Fibroblast of lung (primary cell): ENCODE measurements around the gene EXOSC3. TPM values are rescaled to one million over a fixed set of nuclear protein-coding genes. Genes with fewer than 3 reads are reported as not detected.

ENCODE experiments used
- DNase-seq, 2 donors: peaks; one replicate each; pipeline versions ENCODE4 v3.0.0 to v3.0.0-alpha.2; 2010; ENCODE audit warnings: low read depth in 2 of 2
- H2AFZ ChIP-seq: 2 replicates; pipeline ENCODE4 v1.5.1; 2012; ENCODE audit warnings: low read length, control low read depth, inconsistent platforms
- H3K27ac ChIP-seq: 2 replicates; pipeline ENCODE4 v1.5.1; 2011; ENCODE audit warnings: low read length, control low read depth; ENCODE audit not compliant: insufficient read depth
- H3K27me3 ChIP-seq: 2 replicates; pipeline ENCODE4 v1.5.1; 2011; ENCODE audit warnings: mild to moderate bottlenecking, low read length; ENCODE audit not compliant: control insufficient read depth, insufficient read depth
- H3K36me3 ChIP-seq: 2 replicates; pipeline ENCODE4 v1.5.1; 2011; ENCODE audit warnings: low read length; ENCODE audit not compliant: control insufficient read depth, insufficient read depth
- H3K4me1 ChIP-seq: 2 replicates; pipeline ENCODE4 v1.5.1; 2011; ENCODE audit warnings: low read length; ENCODE audit not compliant: control insufficient read depth, insufficient read depth; ENCODE audit errors: extremely low read depth
- H3K4me2 ChIP-seq: 2 replicates; pipeline ENCODE4 v1.5.1; 2011; ENCODE audit warnings: low read length, control low read depth; ENCODE audit not compliant: insufficient read depth; ENCODE audit errors: extremely low read depth
- H3K4me3 ChIP-seq, 4 experiments: fragments of 200-600 bp in 1 of 4; sonication (generic) in 1 of 4; replicated peaks in 1 of 4; 2 replicates each; pipeline ENCODE4 v1.5.1; 2011 to 2016; ENCODE audit warnings: low read length in 4 of 4, low read depth in 3 of 4, mild to moderate bottlenecking in 3 of 4, control low read depth in 2 of 4, inconsistent platforms in 1 of 4, mixed read lengths in 1 of 4; ENCODE audit not compliant: insufficient read depth in 1 of 4; ENCODE audit errors: control extremely low read depth in 1 of 4
- H3K79me2 ChIP-seq: 2 replicates; pipeline ENCODE4 v1.5.1; 2012; ENCODE audit warnings: mild to moderate bottlenecking, low read length, inconsistent platforms; ENCODE audit not compliant: control insufficient read depth, insufficient read depth
- H3K9ac ChIP-seq: 2 replicates; pipeline ENCODE4 v1.5.1; 2011; ENCODE audit warnings: mild to moderate bottlenecking, low read length, control low read depth; ENCODE audit not compliant: insufficient read depth
- H3K9me3 ChIP-seq: 2 replicates; pipeline ENCODE4 v1.5.1; 2012; ENCODE audit warnings: low read depth, low read length; ENCODE audit not compliant: control insufficient read depth, insufficient read depth
- H4K20me1 ChIP-seq: 2 replicates; pipeline ENCODE4 v1.5.1; 2011; ENCODE audit warnings: low read length; ENCODE audit not compliant: control insufficient read depth, insufficient read depth; ENCODE audit errors: extremely low read depth
- EZH2 ChIP-seq: IDR thresholded peaks from 2 replicates; pipeline ENCODE4 v1.5.1; 2012; ENCODE audit warnings: low read length, control low read depth, mild to moderate bottlenecking; ENCODE audit errors: missing control alignments
- polyA plus RNA-seq, 2 donors: library from polyadenylated mRNA; depleted of rRNA in 1 of 2; stranded (reverse) in 1 of 2; unstranded in 1 of 2; fragments of >200 nt; gene quantifications; 2 replicates each; pipeline ENCODE4 v1.2.1, GENCODE V29; 2011 to 2012; ENCODE audit warnings: missing spikeins in 1 of 2
- total RNA-seq: library from RNA; depleted of rRNA; stranded (reverse); fragments of >200 nt; gene quantifications from 2 replicates; pipeline ENCODE4 v1.2.1, GENCODE V29; 2014
- TF ChIP-seq, protein P1 (sequence below), 2 donors: IDR thresholded peaks in 1 of 2; conservative IDR thresholded peaks in 1 of 2; 1 replicate in 1 of 2; 2 replicates in 1 of 2; pipeline ENCODE4 v1.5.1; 2011 to 2012; ENCODE audit warnings: low read length in 2 of 2, control low read depth in 1 of 2, inconsistent platforms in 1 of 2, low read depth in 1 of 2, mild to moderate bottlenecking in 1 of 2

EXOSC3 gene
- total and polyA plus RNA-seq, 2 donors (not counting 1 experiment from before 2014, with no cell fraction given), result 19.0 to 34.0 TPM

DNA sequence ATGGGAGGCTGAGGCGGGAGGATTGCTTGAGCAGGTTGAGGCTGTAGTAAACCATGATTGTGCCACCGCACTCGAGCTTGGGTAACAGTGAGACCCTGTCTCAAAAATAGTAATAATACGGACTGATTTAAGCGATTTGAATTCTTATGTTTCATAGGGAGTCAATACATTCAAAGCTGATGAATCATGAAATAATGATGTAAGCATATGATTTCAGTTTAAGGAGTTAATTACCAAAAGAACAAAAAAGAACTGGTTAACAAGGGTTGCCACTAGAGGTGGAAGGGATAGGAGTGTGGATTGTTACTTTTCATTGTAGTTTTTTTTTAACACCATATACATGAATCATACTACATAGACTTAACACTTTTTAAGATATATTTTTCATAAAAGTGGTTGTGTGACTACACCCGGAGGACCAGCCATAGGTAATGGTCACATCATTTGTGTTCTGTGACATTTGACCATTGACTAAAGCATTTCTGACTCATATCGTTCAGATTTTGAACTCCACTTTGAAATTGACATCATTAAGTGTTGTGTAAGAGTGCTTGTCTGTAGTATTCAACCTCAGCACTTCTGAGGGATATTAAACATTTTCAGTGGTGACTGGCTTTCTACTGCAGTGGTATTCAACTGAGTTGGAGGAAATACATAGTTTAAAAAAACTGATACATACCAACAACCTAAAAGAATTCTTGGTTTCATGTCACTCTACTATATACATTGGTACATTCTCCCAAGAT is 24.3 kb downstream of the EXOSC3 start:
- Histone ChIP-seq H3K4me2 (peak overlapping the region; percentile 29), H3K79me2 (no peaks in the 10 kb centered on the region), H3K9me3 (no peaks in the 10 kb centered on the region), H3K9ac (no peak overlapping the region), H3K4me1 (peaks cover 13% of the 10 kb centered on the region), H3K27ac (peak overlapping the region; percentile 57), H3K36me3 (peaks cover 2% of the 10 kb centered on the region), H2AFZ (no peak overlapping the region), H3K4me3 (no peak overlapping the region), H3K27me3 (no peaks in the 10 kb centered on the region), H4K20me1 (no peaks in the 10 kb centered on the region)
- peak; percentile 71 to 80 for DNase-seq
- TF ChIP-seq EZH2, result no peak
- TF ChIP-seq, protein P1, sequence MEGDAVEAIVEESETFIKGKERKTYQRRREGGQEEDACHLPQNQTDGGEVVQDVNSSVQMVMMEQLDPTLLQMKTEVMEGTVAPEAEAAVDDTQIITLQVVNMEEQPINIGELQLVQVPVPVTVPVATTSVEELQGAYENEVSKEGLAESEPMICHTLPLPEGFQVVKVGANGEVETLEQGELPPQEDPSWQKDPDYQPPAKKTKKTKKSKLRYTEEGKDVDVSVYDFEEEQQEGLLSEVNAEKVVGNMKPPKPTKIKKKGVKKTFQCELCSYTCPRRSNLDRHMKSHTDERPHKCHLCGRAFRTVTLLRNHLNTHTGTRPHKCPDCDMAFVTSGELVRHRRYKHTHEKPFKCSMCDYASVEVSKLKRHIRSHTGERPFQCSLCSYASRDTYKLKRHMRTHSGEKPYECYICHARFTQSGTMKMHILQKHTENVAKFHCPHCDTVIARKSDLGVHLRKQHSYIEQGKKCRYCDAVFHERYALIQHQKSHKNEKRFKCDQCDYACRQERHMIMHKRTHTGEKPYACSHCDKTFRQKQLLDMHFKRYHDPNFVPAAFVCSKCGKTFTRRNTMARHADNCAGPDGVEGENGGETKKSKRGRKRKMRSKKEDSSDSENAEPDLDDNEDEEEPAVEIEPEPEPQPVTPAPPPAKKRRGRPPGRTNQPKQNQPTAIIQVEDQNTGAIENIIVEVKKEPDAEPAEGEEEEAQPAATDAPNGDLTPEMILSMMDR (conservative IDR thresholded peaks at IDR 0.05 in 1 of 2, IDR thresholded peaks at IDR 0.05 in 1 of 2; ENCODE audit: low read depth in 1 of 2, low read length in 2 of 2), result no peak

DNA sequence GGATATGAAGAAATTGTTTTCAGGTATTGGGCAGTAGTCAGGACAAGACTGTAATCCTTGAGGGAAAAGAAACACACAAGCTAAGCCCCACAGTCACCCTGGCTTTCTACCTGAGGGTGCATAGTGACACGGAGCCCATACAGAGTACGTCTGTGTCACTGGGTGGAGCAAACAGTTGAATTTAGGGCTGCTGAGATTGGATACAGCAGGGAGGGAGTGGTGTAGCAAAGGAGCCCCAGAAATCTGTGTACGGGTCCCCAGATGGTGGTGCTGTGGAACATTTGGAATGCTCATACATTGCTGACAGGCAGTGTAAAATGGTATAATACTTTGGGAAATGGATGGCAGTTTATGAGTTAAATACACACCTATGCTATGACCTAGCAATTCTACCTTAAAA is 26.1 kb downstream of the EXOSC3 start:
- Histone ChIP-seq H3K9ac (no peak overlapping the region), H3K79me2 (peaks cover 3% of the 10 kb centered on the region), H3K4me2 (no peak overlapping the region)

DNA sequence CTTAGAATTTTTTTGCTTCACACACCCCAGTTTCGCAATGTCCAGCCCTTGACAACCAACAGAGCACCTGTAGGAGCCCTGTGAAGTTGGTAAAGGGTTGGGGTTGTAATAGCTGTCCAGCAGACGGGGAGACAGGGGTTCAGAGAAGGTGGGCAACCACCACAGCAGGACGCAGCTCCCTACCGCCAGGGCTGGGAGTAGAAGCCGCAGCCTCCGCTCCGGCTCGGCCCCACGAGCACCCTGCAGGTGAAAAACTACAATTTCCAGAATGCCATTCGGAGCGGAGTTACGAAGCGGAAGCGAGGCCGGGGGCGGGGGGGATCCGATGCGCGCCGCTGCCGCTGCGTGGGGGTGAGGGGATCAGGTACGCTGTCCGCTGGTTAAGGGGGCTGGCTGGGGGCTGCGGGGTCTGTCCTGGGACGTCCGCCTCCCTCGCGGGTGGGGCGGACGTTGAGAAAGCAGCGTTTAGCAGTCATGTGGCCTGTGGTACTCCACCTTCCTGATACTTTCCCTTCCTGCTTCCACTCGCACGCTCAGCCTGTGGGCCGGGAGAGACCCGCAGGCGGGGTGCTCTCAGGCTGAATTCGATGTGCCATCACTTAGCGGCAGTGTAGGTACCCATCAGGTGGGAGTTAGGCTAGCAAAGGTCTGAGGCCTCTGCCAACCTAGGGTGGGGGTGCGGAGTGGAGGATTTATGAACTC is 31.2 kb downstream of the EXOSC3 start, which contains the start of gene TRMT10B:
TRMT10B (plus strand) TSS at position 317 of the 702 bp plus-strand sequence. CDS start 8,127 bp downstream, outside the sequence.
- Histone ChIP-seq H3K4me3 (peak within 1 kb of the TSS; percentile 82 to 95 (median 88)), H3K36me3 (no peaks in the 10 kb centered on the region), H2AFZ (peak within 1 kb of the TSS; percentile 91), H4K20me1 (no peaks in the 10 kb centered on the region), H3K4me1 (no peaks in the 10 kb centered on the region), H3K79me2 (peaks cover 3% of the 10 kb centered on the region), H3K9me3 (no peaks in the 10 kb centered on the region), H3K27ac (peak within 1 kb of the TSS; percentile 83), H3K27me3 (no peaks in the 10 kb centered on the region), H3K4me2 (peak within 1 kb of the TSS; percentile 85), H3K9ac (peak within 1 kb of the TSS; percentile 73)
- TF ChIP-seq, protein P1 (conservative IDR thresholded peaks at IDR 0.05 in 1 of 2, IDR thresholded peaks at IDR 0.05 in 1 of 2; ENCODE audit: low read depth in 1 of 2, low read length in 2 of 2), result no peak
- no peak for TF ChIP-seq EZH2
- peak; percentile 73 for DNase-seq

More for the DNA sequence above, 26.1 kb downstream of the EXOSC3 start:
- Histone ChIP-seq H3K4me1 (peaks cover 13% of the 10 kb centered on the region), H2AFZ (no peak overlapping the region), H3K27me3 (no peaks in the 10 kb centered on the region), H3K36me3 (no peaks in the 10 kb centered on the region), H3K9me3 (no peaks in the 10 kb centered on the region), H3K27ac (no peak overlapping the region), H4K20me1 (no peaks in the 10 kb centered on the region), H3K4me3 (no peak overlapping the region)
- TF ChIP-seq, protein P1 (conservative IDR thresholded peaks at IDR 0.05 in 1 of 2, IDR thresholded peaks at IDR 0.05 in 1 of 2; ENCODE audit: low read depth in 1 of 2, low read length in 2 of 2), result no peak
- no peak for TF ChIP-seq EZH2
- no peak for DNase-seq
